NCI-H187 treated with DMSO at 0.1 percent for 48 hours (cell line): Measurements from ENCODE around the gene MAN1C1.

Experiments
- DNase-seq: peaks from one replicate; lab custom pipeline; 2025; lab: John Stamatoyannopoulos, UW

MAN1C1 gene

GRCh38 chr1:25740071-25740470 is 123.5 kb downstream of the MAN1C1 start:
- DNase-seq = no peak

GRCh38 chr1:25742316-25742715 is 125.7 kb downstream of the MAN1C1 start:
- no peak for DNase-seq

GRCh38 chr1:25743164-25744139 is 126.9 kb downstream of the MAN1C1 start:
- DNase-seq = no peak

- DNase-seq = no peak
These were observed 127.6 kb downstream of the MAN1C1 start for GRCh38 chr1:25744140-25744581.

GRCh38 chr1:25744636-25745425 is 128.2 kb downstream of the MAN1C1 start:
- DNase-seq = no peak

GRCh38 chr1:25746299-25747045 is 129.9 kb downstream of the MAN1C1 start:
- no peak for DNase-seq

- DNase-seq = no peak
These were observed 130.6 kb downstream of the MAN1C1 start for GRCh38 chr1:25747046-25747719.

- no peak for DNase-seq
These were observed 132.1 kb downstream of the MAN1C1 start for GRCh38 chr1:25748531-25749205.

GRCh38 chr1:25750923-25751605 is 134.5 kb downstream of the MAN1C1 start:
- DNase-seq = no peak

GRCh38 chr1:25754470-25755181 is 138.0 kb downstream of the MAN1C1 start:
- no peak for DNase-seq

GRCh38 chr1:25755475-25756125 is 139.0 kb downstream of the MAN1C1 start:
- no peak for DNase-seq

- no peak for DNase-seq
These were observed 139.6 kb downstream of the MAN1C1 start for GRCh38 chr1:25756215-25756614.

- no peak for DNase-seq
These were observed 140.7 kb downstream of the MAN1C1 start for GRCh38 chr1:25757151-25757845.

- no peak for DNase-seq
These were observed 141.2 kb downstream of the MAN1C1 start for GRCh38 chr1:25757846-25758185.

GRCh38 chr1:25758466-25759070 is 142.0 kb downstream of the MAN1C1 start:
- no peak for DNase-seq

- DNase-seq = no peak
These were observed 143.6 kb downstream of the MAN1C1 start for GRCh38 chr1:25760122-25760719.

GRCh38 chr1:25760871-25761270 is 144.3 kb downstream of the MAN1C1 start:
- DNase-seq = no peak

GRCh38 chr1:25763493-25763892 is 146.9 kb downstream of the MAN1C1 start:
- DNase-seq = no peak
